ENCODE data around the gene ACAD9. TPM values are rescaled to one million over a fixed set of nuclear protein-coding genes. Genes with fewer than 3 reads are reported as not detected.

ACAD9 gene
- polyA plus RNA-seq, 1 of the 3 experiments (the other 2 are of a cell fraction): 41.9 TPM

DNA sequence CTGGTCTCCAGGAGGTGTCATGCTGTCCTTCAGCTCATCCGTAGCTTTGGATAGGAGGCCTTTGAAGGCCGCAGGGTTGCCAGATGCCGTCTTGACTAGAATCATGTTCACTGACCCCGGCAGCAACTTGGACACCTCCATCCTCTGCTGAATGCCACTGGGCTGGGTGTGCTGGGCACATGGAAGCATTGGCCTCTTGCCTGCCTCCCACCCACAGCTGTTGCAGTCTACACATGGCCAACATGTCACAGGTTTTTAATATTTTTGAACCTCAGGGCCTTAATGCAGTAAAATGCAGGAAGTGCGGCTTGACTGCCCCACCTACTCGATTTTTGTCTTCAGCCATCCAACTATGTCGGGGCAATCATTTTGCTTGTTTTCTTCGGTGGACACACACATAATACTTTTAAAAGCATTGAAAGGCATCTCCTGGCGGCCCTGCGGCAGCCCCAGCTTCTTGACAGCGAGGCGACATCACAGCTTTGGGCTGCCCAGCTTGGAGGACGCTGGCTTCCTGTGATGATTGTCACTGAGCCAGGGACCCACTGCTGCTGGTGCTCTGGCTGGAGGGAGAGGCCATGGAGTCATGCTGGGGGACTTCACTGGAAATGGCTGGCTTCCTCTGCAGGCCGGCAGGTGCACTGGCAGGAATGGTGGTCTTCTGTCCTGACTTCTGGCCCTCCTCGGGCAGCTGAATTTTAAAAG is 31.6 kb upstream of the ACAD9 start:
- no peaks in the 10 kb centered on the region for H3K36me3 ChIP-seq (replicated peaks in 1 of 2; ENCODE audit: control insufficient read depth in 1 of 2, insufficient read depth in 2 of 2, low read length in 1 of 2)
- no peaks in the 10 kb centered on the region for H3K79me2 ChIP-seq (ENCODE audit: insufficient read depth)
- ChIA-PET POLR2A (no interaction called here), CTCF (interaction anchor here (0.8 to 4.9 kb wide), 4 partner anchors 23 to 231 kb away, joined by 3 to 50 read pairs (median 14); no protein-coding TSS in a partner anchor)
- H3K27ac ChIP-seq (ENCODE audit: low read depth in 2 of 2, low read length in 1 of 2): no peak overlapping the region
- no peak overlapping the region for H3K4me2 ChIP-seq
- no peaks in the 10 kb centered on the region for H4K20me1 ChIP-seq (ENCODE audit: insufficient read depth)
- no peak overlapping the region for H3K9ac ChIP-seq
- H2AFZ ChIP-seq (ENCODE audit: low read depth): no peak overlapping the region
- no peaks in the 10 kb centered on the region for H3K9me2 ChIP-seq
- no peaks in the 10 kb centered on the region for H3K27me3 ChIP-seq (ENCODE audit: insufficient read depth)
- no peaks in the 10 kb centered on the region for H3F3A ChIP-seq (replicated peaks; ENCODE audit: insufficient read depth)
- TF ChIP-seq CHD2 (IDR thresholded peaks at IDR 0.05; ENCODE audit: low read length, partially characterized antibody) (no peak), RFX5 (IDR thresholded peaks at IDR 0.05; ENCODE audit: low read length) (no peak), ZBTB33 (IDR thresholded peaks at IDR 0.05; ENCODE audit: borderline replicate concordance, low read depth) (no peak), USF1 (IDR thresholded peaks at IDR 0.05; ENCODE audit: borderline replicate concordance, low read depth) (no peak), FOXM1 (IDR thresholded peaks at IDR 0.05; ENCODE audit: low read depth) (no peak), NFIC (IDR thresholded peaks at IDR 0.05; ENCODE audit: borderline replicate concordance) (no peak), GATA2 (CRISPR knock-in tag; IDR thresholded peaks at IDR 0.05) (no peak), USF2 (IDR thresholded peaks at IDR 0.05; ENCODE audit: borderline replicate concordance, low read depth, low read length) (no peak), RXRA (IDR thresholded peaks at IDR 0.05; ENCODE audit: borderline replicate concordance, low read depth) (no peak), FOXJ3 (CRISPR knock-in tag; IDR thresholded peaks at IDR 0.05) (no peak), RCOR1 (IDR thresholded peaks at IDR 0.05; ENCODE audit: low read length) (no peak), ELF1 (IDR thresholded peaks at IDR 0.05) (no peak), MAX (IDR thresholded peaks at IDR 0.05; ENCODE audit: low read depth) (no peak), SIN3A (IDR thresholded peaks at IDR 0.05; ENCODE audit: borderline replicate concordance, low read depth, low read length) (no peak), TAF1 (IDR thresholded peaks at IDR 0.05; ENCODE audit: borderline replicate concordance, low read depth, low read length) (no peak), SMC3 (IDR thresholded peaks at IDR 0.05; ENCODE audit: low read depth, low read length) (no peak), IRF3 (IDR thresholded peaks at IDR 0.05; ENCODE audit: low read depth, low read length) (no peak), MEF2A (IDR thresholded peaks at IDR 0.05; ENCODE audit: borderline replicate concordance, low read depth) (no peak), PBX3 (IDR thresholded peaks at IDR 0.05) (no peak)
- H3K9me3 ChIP-seq: no peaks in the 10 kb centered on the region
- DNase-seq: no peak
- peaks cover 5 to 30% of the 10 kb centered on the region in 2 experiments; a peak in 1 of 4 replicates for H3K4me1 ChIP-seq (ENCODE audit: control insufficient read depth in 1 of 2, insufficient read depth in 2 of 2, low read depth in 1 of 2, low read length in 1 of 2)
- WGBS (ENCODE audit: low lambda C conversion rate): 91% methylated on average over 15 of the region's 15 CpGs
- H3K4me3 ChIP-seq (ENCODE audit: low read depth in 2 of 2, low read length in 1 of 2): no peak overlapping the region

Measured in SK-N-SH (cell line).